ENCODE measurements around the gene POU2AF1.

- no peak for TF ChIP-seq ZNF384 (IDR thresholded peaks at IDR 0.05)
- no peak for TF ChIP-seq SUZ12 (IDR thresholded peaks at IDR 0.05)
Observed at GRCh38 chr11:111370270-111370901, 8.7 kb downstream of the POU2AF1 start.

Measured in HEK293T (cell line).